Liver (tissue), 9 donors: Measurements from ENCODE around the gene COL21A1. TPM values are rescaled to one million over a fixed set of nuclear protein-coding genes. Genes with fewer than 3 reads are reported as not detected.

Experiments used
- DNase-seq: peaks from one replicate; pipeline ENCODE4 v3.0.0-alpha.2; 2017; ENCODE audit warnings: low spot score
- H3K27ac ChIP-seq, 2 donors: one replicate each; pipeline ENCODE4 v1.7.0; 2013; ENCODE audit warnings: inconsistent platforms in 2 of 2, low read length in 2 of 2, control low read depth in 1 of 2, low read depth in 1 of 2, mild to moderate bottlenecking in 1 of 2
- H3K27me3 ChIP-seq, 4 donors: one replicate each; pipeline versions ENCODE4 v1.6.1 to v1.7.0; 2013; ENCODE audit warnings: low read length in 3 of 4, inconsistent platforms in 1 of 4, mild to moderate bottlenecking in 1 of 4, moderate library complexity in 1 of 4; ENCODE audit not compliant: control insufficient read depth in 4 of 4, insufficient read depth in 4 of 4
- H3K36me3 ChIP-seq, 4 donors: one replicate each; pipeline versions ENCODE4 v1.6.1 to v1.7.0; 2013; ENCODE audit warnings: low read length in 3 of 4, mild to moderate bottlenecking in 3 of 4, low read depth in 1 of 4, moderate library complexity in 1 of 4; ENCODE audit not compliant: control insufficient read depth in 4 of 4, insufficient read depth in 3 of 4
- H3K4me1 ChIP-seq, 4 donors: one replicate each; pipeline versions ENCODE4 v1.6.1 to v1.7.0; 2013; ENCODE audit warnings: low read length in 3 of 4, mild to moderate bottlenecking in 3 of 4, moderate library complexity in 1 of 4; ENCODE audit not compliant: control insufficient read depth in 4 of 4, insufficient read depth in 4 of 4
- H3K4me3 ChIP-seq, 3 donors: one replicate each; pipeline versions ENCODE4 v1.6.1 to v1.7.0; 2013; ENCODE audit warnings: low read length in 3 of 3, control low read depth in 1 of 3, low read depth in 1 of 3, mild to moderate bottlenecking in 1 of 3
- H3K9ac ChIP-seq, 2 donors: one replicate each; pipeline ENCODE4 v1.7.0; 2013; ENCODE audit warnings: low read length in 2 of 2, mild to moderate bottlenecking in 2 of 2, moderate library complexity in 2 of 2, control low read depth in 1 of 2, low read depth in 1 of 2
- H3K9me3 ChIP-seq, 4 donors: one replicate each; pipeline versions ENCODE4 v1.6.1 to v1.7.0; 2013; ENCODE audit warnings: low read length in 3 of 4; ENCODE audit not compliant: control insufficient read depth in 4 of 4
- EGR1 ChIP-seq, 2 donors: IDR thresholded peaks; 2 replicates each; pipeline ENCODE4 v1.6.1; 2016 to 2018; ENCODE audit warnings: antibody characterized with exemption in 2 of 2, low read depth in 2 of 2
- FOXA1 ChIP-seq: IDR thresholded peaks from 2 replicates; pipeline ENCODE4 v1.6.1; 2016; ENCODE audit warnings: antibody characterized with exemption
- GABPA ChIP-seq, 2 donors: IDR thresholded peaks in 1 of 2; conservative IDR thresholded peaks in 1 of 2; 2 replicates each; pipeline ENCODE4 v1.6.1; 2016; ENCODE audit warnings: antibody characterized with exemption in 2 of 2, mild to moderate bottlenecking in 1 of 2, moderate library complexity in 1 of 2
- HNF4A ChIP-seq, 2 donors: conservative IDR thresholded peaks; 2 replicates each; pipeline ENCODE4 v1.6.1; 2016; ENCODE audit warnings: antibody characterized with exemption in 2 of 2, mild to moderate bottlenecking in 2 of 2
- HNF4G ChIP-seq: IDR thresholded peaks from 2 replicates; pipeline ENCODE4 v1.6.1; 2016; ENCODE audit warnings: antibody characterized with exemption
- JUND ChIP-seq, 2 donors: IDR thresholded peaks; 2 replicates each; pipeline ENCODE4 v1.6.1; 2016; ENCODE audit warnings: antibody characterized with exemption in 2 of 2
- NR2F2 ChIP-seq: IDR thresholded peaks from 2 replicates; pipeline ENCODE4 v1.6.1; 2016; ENCODE audit warnings: antibody characterized with exemption
- RAD21 ChIP-seq, 2 donors: IDR thresholded peaks; 2 replicates each; pipeline ENCODE4 v1.6.1; 2016; ENCODE audit warnings: antibody characterized with exemption in 2 of 2, mild to moderate bottlenecking in 2 of 2
- TAF1 ChIP-seq: conservative IDR thresholded peaks from 2 replicates; pipeline ENCODE4 v1.6.1; 2016; ENCODE audit warnings: antibody characterized with exemption, mild to moderate bottlenecking
- YY1 ChIP-seq: IDR thresholded peaks from 2 replicates; pipeline ENCODE4 v1.6.1; 2016; ENCODE audit warnings: antibody characterized with exemption, mild to moderate bottlenecking
- WGBS: extraction: QIAGEN DNeasy Blood & Tissue Kit; methylation state at CpG from one replicate; pipeline ENCODE4 v1.1.7; 2013; 5-methylcytosine and 5-hydroxymethylcytosine counted together
- polyA plus RNA-seq, 2 donors: library from polyadenylated mRNA; stranded (reverse) in 1 of 2; unstranded in 1 of 2; fragments of 200-250 nt in 1 of 2; fragments of >200 nt in 1 of 2; fragmentation: Nextera tagmentation in 1 of 2; extraction: Ambion mirVana in 1 of 2; gene quantifications; one replicate each; pipeline versions ENCODE4 v1.2.1 to v1.2.3, GENCODE V29; 2013 to 2015
- total RNA-seq, 2 donors: library from RNA; depleted of rRNA; stranded (reverse); fragments of >200 nt; gene quantifications; one replicate each; pipeline ENCODE4 v1.2.3, GENCODE V29; 2014
- TF ChIP-seq, protein P1 (sequence below): fragments of 150-350 bp; IDR thresholded peaks from 2 replicates; pipeline ENCODE4 v1.5.1; 2017; ENCODE audit warnings: improper control_type of control experiment, low read depth, low read length; ENCODE audit not compliant: missing input control
- TF ChIP-seq, protein P2 (sequence below): IDR thresholded peaks from 2 replicates; pipeline ENCODE4 v1.6.1; 2016; ENCODE audit warnings: antibody characterized with exemption
- TF ChIP-seq, protein P3 (sequence below): IDR thresholded peaks from 2 replicates; pipeline ENCODE4 v1.6.1; 2016; ENCODE audit warnings: antibody characterized with exemption
- TF ChIP-seq, protein P4 (sequence below): IDR thresholded peaks from 2 replicates; pipeline ENCODE4 v1.6.1; 2016; ENCODE audit warnings: antibody characterized with exemption, mild to moderate bottlenecking
- TF ChIP-seq, protein P5 (sequence below): IDR thresholded peaks from 2 replicates; pipeline ENCODE4 v1.6.1; 2016; ENCODE audit warnings: antibody characterized with exemption
- donor health status: healthy.
- donor health status: healthy.
- donor health status: healthy.
- donor health status: healthy.
- donor health status: healthy.

Gene COL21A1
- total and polyA plus RNA-seq, 4 donors = 0.48 to 1.3 (median 0.52) TPM

DNA sequence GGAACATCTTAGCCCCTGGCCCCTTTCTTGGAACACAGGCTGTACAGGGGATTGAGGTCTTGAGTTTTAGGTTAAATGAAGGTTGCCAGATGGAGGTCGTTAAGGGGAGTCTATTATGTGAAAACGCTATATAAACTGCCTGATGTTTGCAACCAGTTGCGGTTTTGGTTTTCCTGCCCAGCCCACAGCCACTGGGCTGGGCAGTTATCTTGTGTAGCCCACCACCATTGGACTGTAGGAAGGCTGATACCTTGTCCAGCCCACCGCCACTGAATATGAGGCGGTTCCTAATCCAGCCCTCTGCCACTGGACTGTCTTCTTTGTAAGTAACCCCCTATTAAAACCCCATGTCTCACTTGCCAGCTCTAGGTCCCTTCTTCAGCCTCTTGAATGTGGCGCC lies 42.3 kb upstream of the COL21A1 start:
- Histone ChIP-seq H3K9me3 (no peaks in the 10 kb centered on the region), H3K4me1 (no peaks in the 10 kb centered on the region), H3K4me3 (no peak overlapping the region), H3K27me3 (no peaks in the 10 kb centered on the region), H3K27ac (no peak overlapping the region), H3K36me3 (no peaks in the 10 kb centered on the region), H3K9ac (no peak overlapping the region)
- TF ChIP-seq, protein P1, sequence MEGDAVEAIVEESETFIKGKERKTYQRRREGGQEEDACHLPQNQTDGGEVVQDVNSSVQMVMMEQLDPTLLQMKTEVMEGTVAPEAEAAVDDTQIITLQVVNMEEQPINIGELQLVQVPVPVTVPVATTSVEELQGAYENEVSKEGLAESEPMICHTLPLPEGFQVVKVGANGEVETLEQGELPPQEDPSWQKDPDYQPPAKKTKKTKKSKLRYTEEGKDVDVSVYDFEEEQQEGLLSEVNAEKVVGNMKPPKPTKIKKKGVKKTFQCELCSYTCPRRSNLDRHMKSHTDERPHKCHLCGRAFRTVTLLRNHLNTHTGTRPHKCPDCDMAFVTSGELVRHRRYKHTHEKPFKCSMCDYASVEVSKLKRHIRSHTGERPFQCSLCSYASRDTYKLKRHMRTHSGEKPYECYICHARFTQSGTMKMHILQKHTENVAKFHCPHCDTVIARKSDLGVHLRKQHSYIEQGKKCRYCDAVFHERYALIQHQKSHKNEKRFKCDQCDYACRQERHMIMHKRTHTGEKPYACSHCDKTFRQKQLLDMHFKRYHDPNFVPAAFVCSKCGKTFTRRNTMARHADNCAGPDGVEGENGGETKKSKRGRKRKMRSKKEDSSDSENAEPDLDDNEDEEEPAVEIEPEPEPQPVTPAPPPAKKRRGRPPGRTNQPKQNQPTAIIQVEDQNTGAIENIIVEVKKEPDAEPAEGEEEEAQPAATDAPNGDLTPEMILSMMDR = no peak
- no peak for TF ChIP-seq NR2F2
- no peak for TF ChIP-seq HNF4G
- DNase-seq = no peak
- WGBS = 84% methylated on average over 6 of the region's 6 CpGs

DNA sequence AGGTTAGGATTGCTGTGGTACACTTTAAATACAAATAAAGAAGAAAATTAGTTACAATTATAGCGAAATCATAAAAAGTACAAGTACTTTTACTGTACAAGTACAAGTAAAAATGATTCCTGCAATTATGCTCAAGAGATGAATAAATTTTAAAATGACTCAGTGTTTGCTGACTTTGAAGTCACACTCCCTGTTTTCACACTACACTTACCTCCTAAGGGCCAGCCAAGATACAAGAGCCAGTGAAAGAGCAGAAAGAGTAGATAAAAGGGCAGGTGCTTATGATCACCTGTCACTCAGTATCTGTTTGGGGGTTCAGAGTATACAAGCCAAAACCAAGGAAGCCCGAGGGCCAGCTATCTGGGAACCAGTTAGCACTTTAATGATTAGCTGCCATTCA lies 41.0 kb upstream of the COL21A1 start:
- DNase-seq = no peak
- no peaks in the 10 kb centered on the region for H3K4me1 ChIP-seq
- H3K27ac ChIP-seq = no peak overlapping the region
- H3K36me3 ChIP-seq = no peaks in the 10 kb centered on the region
- H3K4me3 ChIP-seq = no peak overlapping the region
- no peaks in the 10 kb centered on the region for H3K9me3 ChIP-seq
- 51% methylated on average over 2 of the region's 2 CpGs for WGBS
- no peaks in the 10 kb centered on the region for H3K27me3 ChIP-seq
- no peak for TF ChIP-seq JUND (IDR thresholded peaks at IDR 0.05)
- no peak for TF ChIP-seq EGR1 (IDR thresholded peaks at IDR 0.05; ENCODE audit: low read depth in 2 of 2)
- TF ChIP-seq YY1 = no peak
- no peak for TF ChIP-seq RAD21 (IDR thresholded peaks at IDR 0.05)
- TF ChIP-seq, protein P1 = no peak
- no peak for TF ChIP-seq NR2F2
- TF ChIP-seq, protein P2, sequence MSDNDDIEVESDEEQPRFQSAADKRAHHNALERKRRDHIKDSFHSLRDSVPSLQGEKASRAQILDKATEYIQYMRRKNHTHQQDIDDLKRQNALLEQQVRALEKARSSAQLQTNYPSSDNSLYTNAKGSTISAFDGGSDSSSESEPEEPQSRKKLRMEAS = no peak
- no peak for TF ChIP-seq GABPA (IDR thresholded peaks at IDR 0.05 in 1 of 2, conservative IDR thresholded peaks at IDR 0.05 in 1 of 2)
- no peak for TF ChIP-seq HNF4G
- TF ChIP-seq FOXA1 = no peak
- no peak for TF ChIP-seq TAF1
- TF ChIP-seq HNF4A (conservative IDR thresholded peaks at IDR 0.05) = no peak
- TF ChIP-seq, protein P3, sequence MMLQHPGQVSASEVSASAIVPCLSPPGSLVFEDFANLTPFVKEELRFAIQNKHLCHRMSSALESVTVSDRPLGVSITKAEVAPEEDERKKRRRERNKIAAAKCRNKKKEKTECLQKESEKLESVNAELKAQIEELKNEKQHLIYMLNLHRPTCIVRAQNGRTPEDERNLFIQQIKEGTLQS = no peak
- TF ChIP-seq, protein P4, sequence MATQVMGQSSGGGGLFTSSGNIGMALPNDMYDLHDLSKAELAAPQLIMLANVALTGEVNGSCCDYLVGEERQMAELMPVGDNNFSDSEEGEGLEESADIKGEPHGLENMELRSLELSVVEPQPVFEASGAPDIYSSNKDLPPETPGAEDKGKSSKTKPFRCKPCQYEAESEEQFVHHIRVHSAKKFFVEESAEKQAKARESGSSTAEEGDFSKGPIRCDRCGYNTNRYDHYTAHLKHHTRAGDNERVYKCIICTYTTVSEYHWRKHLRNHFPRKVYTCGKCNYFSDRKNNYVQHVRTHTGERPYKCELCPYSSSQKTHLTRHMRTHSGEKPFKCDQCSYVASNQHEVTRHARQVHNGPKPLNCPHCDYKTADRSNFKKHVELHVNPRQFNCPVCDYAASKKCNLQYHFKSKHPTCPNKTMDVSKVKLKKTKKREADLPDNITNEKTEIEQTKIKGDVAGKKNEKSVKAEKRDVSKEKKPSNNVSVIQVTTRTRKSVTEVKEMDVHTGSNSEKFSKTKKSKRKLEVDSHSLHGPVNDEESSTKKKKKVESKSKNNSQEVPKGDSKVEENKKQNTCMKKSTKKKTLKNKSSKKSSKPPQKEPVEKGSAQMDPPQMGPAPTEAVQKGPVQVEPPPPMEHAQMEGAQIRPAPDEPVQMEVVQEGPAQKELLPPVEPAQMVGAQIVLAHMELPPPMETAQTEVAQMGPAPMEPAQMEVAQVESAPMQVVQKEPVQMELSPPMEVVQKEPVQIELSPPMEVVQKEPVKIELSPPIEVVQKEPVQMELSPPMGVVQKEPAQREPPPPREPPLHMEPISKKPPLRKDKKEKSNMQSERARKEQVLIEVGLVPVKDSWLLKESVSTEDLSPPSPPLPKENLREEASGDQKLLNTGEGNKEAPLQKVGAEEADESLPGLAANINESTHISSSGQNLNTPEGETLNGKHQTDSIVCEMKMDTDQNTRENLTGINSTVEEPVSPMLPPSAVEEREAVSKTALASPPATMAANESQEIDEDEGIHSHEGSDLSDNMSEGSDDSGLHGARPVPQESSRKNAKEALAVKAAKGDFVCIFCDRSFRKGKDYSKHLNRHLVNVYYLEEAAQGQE = no peak
- TF ChIP-seq, protein P5, sequence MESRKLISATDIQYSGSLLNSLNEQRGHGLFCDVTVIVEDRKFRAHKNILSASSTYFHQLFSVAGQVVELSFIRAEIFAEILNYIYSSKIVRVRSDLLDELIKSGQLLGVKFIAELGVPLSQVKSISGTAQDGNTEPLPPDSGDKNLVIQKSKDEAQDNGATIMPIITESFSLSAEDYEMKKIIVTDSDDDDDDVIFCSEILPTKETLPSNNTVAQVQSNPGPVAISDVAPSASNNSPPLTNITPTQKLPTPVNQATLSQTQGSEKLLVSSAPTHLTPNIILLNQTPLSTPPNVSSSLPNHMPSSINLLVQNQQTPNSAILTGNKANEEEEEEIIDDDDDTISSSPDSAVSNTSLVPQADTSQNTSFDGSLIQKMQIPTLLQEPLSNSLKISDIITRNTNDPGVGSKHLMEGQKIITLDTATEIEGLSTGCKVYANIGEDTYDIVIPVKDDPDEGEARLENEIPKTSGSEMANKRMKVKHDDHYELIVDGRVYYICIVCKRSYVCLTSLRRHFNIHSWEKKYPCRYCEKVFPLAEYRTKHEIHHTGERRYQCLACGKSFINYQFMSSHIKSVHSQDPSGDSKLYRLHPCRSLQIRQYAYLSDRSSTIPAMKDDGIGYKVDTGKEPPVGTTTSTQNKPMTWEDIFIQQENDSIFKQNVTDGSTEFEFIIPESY = no peak
- no peak overlapping the region for H3K9ac ChIP-seq
